SK-N-SH (cell line): ENCODE measurements around the gene WDR27.

Experiments
- CHD2 ChIP-seq: fragments of 150-350 bp; IDR thresholded peaks from 2 replicates; pipeline ENCODE4 v1.6.1; 2018; ENCODE audit warnings: low read length; ENCODE audit not compliant: partially characterized antibody
- CTCF ChIP-seq: fragments of 200-600 bp; sonication (generic); IDR thresholded peaks from 2 replicates; pipeline ENCODE4 v1.6.1; 2017; ENCODE audit warnings: antibody characterized with exemption, mild to moderate bottlenecking, moderate library complexity
- ELF1 ChIP-seq: IDR thresholded peaks from 2 replicates; pipeline ENCODE4 v1.4.0; 2012
- EP300 ChIP-seq, 2 experiments: IDR thresholded peaks; 2 replicates each; pipeline versions ENCODE4 v1.4.0 to v1.6.1; 2012; ENCODE audit warnings: borderline replicate concordance in 1 of 2, low read depth in 1 of 2, low read length in 1 of 2
- EZH2phosphoT487 ChIP-seq: fragments of 200-600 bp; sonication (generic); IDR thresholded peaks from 2 replicates; pipeline ENCODE4 v1.6.1; 2017; ENCODE audit warnings: low read depth, mixed run types, mild to moderate bottlenecking, antibody characterized with exemption, moderate library complexity, borderline replicate concordance
- MAX ChIP-seq: IDR thresholded peaks from 2 replicates; pipeline ENCODE4 v1.4.0; 2012; ENCODE audit warnings: low read depth
- PBX3 ChIP-seq: IDR thresholded peaks from 2 replicates; pipeline ENCODE4; 2012
- POLR2AphosphoS5 ChIP-seq: IDR thresholded peaks from 2 replicates; pipeline ENCODE4 v1.6.1; 2012; ENCODE audit warnings: low read depth, low read length
- RAD21 ChIP-seq: IDR thresholded peaks from 2 replicates; pipeline ENCODE4 v1.6.1; 2012; ENCODE audit warnings: mild to moderate bottlenecking, low read length
- REST ChIP-seq: IDR thresholded peaks from 2 replicates; pipeline ENCODE4 v1.6.1; 2012; ENCODE audit warnings: mild to moderate bottlenecking, low read depth, low read length, moderate library complexity
- TAF1 ChIP-seq: IDR thresholded peaks from 2 replicates; pipeline ENCODE4 v1.6.1; 2012; ENCODE audit warnings: low read depth, mild to moderate bottlenecking, low read length, moderate library complexity, borderline replicate concordance
- ZBTB33 ChIP-seq: IDR thresholded peaks from 2 replicates; pipeline ENCODE4 v1.4.0; 2012; ENCODE audit warnings: low read depth, borderline replicate concordance

GRCh38 chr6:169617562-169617961 lies 84.3 kb downstream of the WDR27 start:
- no peak for TF ChIP-seq CTCF
- TF ChIP-seq EZH2phosphoT487 = no peak
- no peak for TF ChIP-seq RAD21
- TF ChIP-seq MAX = no peak
- no peak for TF ChIP-seq ZBTB33
- TF ChIP-seq EP300 (IDR thresholded peaks at IDR 0.05; ENCODE audit: borderline replicate concordance in 1 of 2, low read depth in 1 of 2, low read length in 1 of 2) = no peak
- no peak for TF ChIP-seq ELF1
- TF ChIP-seq POLR2AphosphoS5 = no peak
- TF ChIP-seq REST = no peak
- TF ChIP-seq TAF1 = no peak
- no peak for TF ChIP-seq PBX3
- no peak for TF ChIP-seq CHD2
